SK-N-MC (cell line): ENCODE measurements around the gene RITA1.

ENCODE experiments used
- DNase-seq: peaks from one replicate; pipeline ENCODE4 v3.0.0-alpha.2; 2011; ENCODE audit warnings: low read depth, low spot score
- H3K27ac ChIP-seq: fragments of 200-600 bp; sonication (generic); 2 replicates; pipeline ENCODE4 v1.5.1; 2016; ENCODE audit warnings: mixed run types
- H3K36me3 ChIP-seq: fragments of 200-600 bp; sonication (generic); 2 replicates; pipeline ENCODE4 v1.6.1; 2017; ENCODE audit warnings: antibody characterized with exemption, low read length, mixed read lengths; ENCODE audit not compliant: insufficient read depth
- H3K4me3 ChIP-seq: fragments of 200-600 bp; sonication (generic); 2 replicates; pipeline ENCODE4 v1.5.1; 2016
- H3K9ac ChIP-seq: fragments of 200-600 bp; sonication (generic); 2 replicates; pipeline ENCODE4 v1.8.0; 2017; ENCODE audit warnings: mixed run types, mixed read lengths; ENCODE audit not compliant: insufficient read length
- H3K9me3 ChIP-seq: fragments of 200-600 bp; sonication (generic); 2 replicates; pipeline ENCODE4 v1.6.1; 2017; ENCODE audit warnings: low read depth, mild to moderate bottlenecking, antibody characterized with exemption, low read length, moderate library complexity, mixed read lengths
- EZH2 ChIP-seq: fragments of 200-600 bp; sonication (generic); IDR thresholded peaks from one replicate; pipeline ENCODE4 v1.6.1; 2017; ENCODE audit warnings: antibody characterized with exemption
- FOXP2 ChIP-seq: optimal IDR thresholded peaks from 2 replicates; pipeline ENCODE3; 2011; ENCODE audit warnings: mild to moderate bottlenecking, moderate library complexity; ENCODE audit not compliant: insufficient read depth; ENCODE audit errors: extremely low read length, control extremely low read depth
- POLR2AphosphoS5 ChIP-seq: IDR thresholded peaks from 2 replicates; pipeline ENCODE4 v1.6.1; 2012; ENCODE audit warnings: mild to moderate bottlenecking, low read depth, low read length, borderline replicate concordance

RITA1 gene

GRCh38 chr12:113190761-113191160 lies 5.2 kb downstream of the RITA1 start:
- Histone ChIP-seq H3K36me3 (peaks cover 25% of the 10 kb centered on the region), H3K9me3 (no peaks in the 10 kb centered on the region), H3K4me3 (no peak overlapping the region), H3K27ac (no peak overlapping the region), H3K9ac (no peak overlapping the region)
- TF ChIP-seq FOXP2 (no peak), EZH2 (no peak), POLR2AphosphoS5 (no peak)
- no peak for DNase-seq

GRCh38 chr12:113191227-113191626 lies 5.7 kb downstream of the RITA1 start:
- Histone ChIP-seq H3K36me3 (peaks cover 25% of the 10 kb centered on the region), H3K4me3 (no peak overlapping the region), H3K27ac (no peak overlapping the region), H3K9ac (no peak overlapping the region), H3K9me3 (no peaks in the 10 kb centered on the region)
- no peak for DNase-seq
- no peak for TF ChIP-seq POLR2AphosphoS5
- no peak for TF ChIP-seq EZH2
- TF ChIP-seq FOXP2 = no peak

GRCh38 chr12:113194971-113195391 lies 9.5 kb downstream of the RITA1 start:
- no peak for DNase-seq
- H3K9ac ChIP-seq = no peak overlapping the region
- TF ChIP-seq FOXP2 (no peak), POLR2AphosphoS5 (no peak), EZH2 (no peak)
- no peaks in the 10 kb centered on the region for H3K9me3 ChIP-seq
- H3K4me3 ChIP-seq = no peak overlapping the region
- peaks cover 11% of the 10 kb centered on the region for H3K36me3 ChIP-seq
- H3K27ac ChIP-seq = no peak overlapping the region; the same call in 1 of the 2 replicates

- Histone ChIP-seq H3K27ac (no peak overlapping the region), H3K9me3 (no peaks in the 10 kb centered on the region), H3K36me3 (peaks cover 11% of the 10 kb centered on the region), H3K4me3 (no peak overlapping the region), H3K9ac (no peak overlapping the region)
- TF ChIP-seq EZH2 (no peak), FOXP2 (no peak), POLR2AphosphoS5 (no peak)
- no peak for DNase-seq
These were observed 10.1 kb downstream of the RITA1 start for GRCh38 chr12:113195598-113195997.

DNA sequence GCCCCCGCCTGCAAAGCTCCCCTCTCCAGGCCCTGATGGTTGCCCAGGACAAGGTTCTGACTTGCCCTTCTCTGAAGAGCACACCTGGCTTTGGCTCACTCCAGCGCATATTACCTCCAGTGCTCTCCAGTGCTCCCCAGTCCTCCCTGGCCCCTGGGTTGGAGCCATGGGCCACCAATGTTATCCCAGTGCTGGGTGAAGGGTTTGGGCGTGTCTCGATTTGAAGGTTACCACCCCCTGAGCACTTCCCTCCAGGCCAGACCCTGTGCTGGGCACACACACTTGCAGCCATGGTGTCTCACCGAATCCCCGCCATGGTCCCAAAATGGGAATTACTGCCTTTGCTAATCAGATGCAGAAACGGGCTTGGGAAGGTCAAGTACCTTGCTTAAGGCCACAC lies 11.1 kb downstream of the RITA1 start:
- no peak for DNase-seq
- Histone ChIP-seq H3K9ac (no peak overlapping the region), H3K4me3 (no peak overlapping the region), H3K9me3 (no peaks in the 10 kb centered on the region), H3K27ac (no peak overlapping the region), H3K36me3 (peaks cover 6% of the 10 kb centered on the region)
- TF ChIP-seq EZH2 (no peak), POLR2AphosphoS5 (0 out of 2 replicates have a peak, but pooled peaks have one; percentile 0)

GRCh38 chr12:113196990-113197389 lies 11.5 kb downstream of the RITA1 start:
- H3K4me3 ChIP-seq = no peak overlapping the region
- H3K27ac ChIP-seq = no peak overlapping the region
- TF ChIP-seq FOXP2 (no peak), EZH2 (no peak)
- no peak overlapping the region for H3K9ac ChIP-seq
- H3K36me3 ChIP-seq = peaks cover 2% of the 10 kb centered on the region
- no peak for DNase-seq
- H3K9me3 ChIP-seq = no peaks in the 10 kb centered on the region

GRCh38 chr12:113197518-113198077 lies 12.1 kb downstream of the RITA1 start:
- H3K27ac ChIP-seq = no peak overlapping the region
- no peak overlapping the region for H3K9ac ChIP-seq
- H3K9me3 ChIP-seq = no peaks in the 10 kb centered on the region
- TF ChIP-seq FOXP2 (no peak), EZH2 (no peak), POLR2AphosphoS5 (no peak)
- no peak for DNase-seq
- H3K4me3 ChIP-seq = no peak overlapping the region
- no peaks in the 10 kb centered on the region for H3K36me3 ChIP-seq

DNA sequence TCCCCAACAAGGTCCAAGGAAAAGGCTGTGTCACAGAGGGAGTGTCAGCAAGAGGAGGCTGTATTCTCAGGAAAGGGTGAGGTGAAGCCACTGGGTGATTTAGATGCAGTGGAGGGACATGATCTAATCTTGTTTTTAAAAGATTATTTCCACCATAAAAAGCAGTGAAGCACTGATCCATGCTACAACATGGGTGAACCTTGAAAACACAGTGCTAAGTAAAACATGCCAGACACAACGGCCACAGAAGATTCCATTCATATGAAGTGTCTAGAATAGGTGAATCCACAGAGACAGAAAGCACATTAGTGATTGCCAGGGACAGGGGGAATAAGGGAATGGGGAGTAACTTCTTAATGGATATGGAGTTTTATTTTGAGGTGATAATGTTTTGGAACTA lies 12.8 kb downstream of the RITA1 start:
- TF ChIP-seq POLR2AphosphoS5 (no peak), FOXP2 (no peak), EZH2 (no peak)
- Histone ChIP-seq H3K36me3 (no peaks in the 10 kb centered on the region), H3K27ac (no peak overlapping the region), H3K4me3 (no peak overlapping the region), H3K9ac (no peak overlapping the region), H3K9me3 (no peaks in the 10 kb centered on the region)
- no peak for DNase-seq
